ENCODE results near the gene STARD10.

The STARD10 gene

DNA sequence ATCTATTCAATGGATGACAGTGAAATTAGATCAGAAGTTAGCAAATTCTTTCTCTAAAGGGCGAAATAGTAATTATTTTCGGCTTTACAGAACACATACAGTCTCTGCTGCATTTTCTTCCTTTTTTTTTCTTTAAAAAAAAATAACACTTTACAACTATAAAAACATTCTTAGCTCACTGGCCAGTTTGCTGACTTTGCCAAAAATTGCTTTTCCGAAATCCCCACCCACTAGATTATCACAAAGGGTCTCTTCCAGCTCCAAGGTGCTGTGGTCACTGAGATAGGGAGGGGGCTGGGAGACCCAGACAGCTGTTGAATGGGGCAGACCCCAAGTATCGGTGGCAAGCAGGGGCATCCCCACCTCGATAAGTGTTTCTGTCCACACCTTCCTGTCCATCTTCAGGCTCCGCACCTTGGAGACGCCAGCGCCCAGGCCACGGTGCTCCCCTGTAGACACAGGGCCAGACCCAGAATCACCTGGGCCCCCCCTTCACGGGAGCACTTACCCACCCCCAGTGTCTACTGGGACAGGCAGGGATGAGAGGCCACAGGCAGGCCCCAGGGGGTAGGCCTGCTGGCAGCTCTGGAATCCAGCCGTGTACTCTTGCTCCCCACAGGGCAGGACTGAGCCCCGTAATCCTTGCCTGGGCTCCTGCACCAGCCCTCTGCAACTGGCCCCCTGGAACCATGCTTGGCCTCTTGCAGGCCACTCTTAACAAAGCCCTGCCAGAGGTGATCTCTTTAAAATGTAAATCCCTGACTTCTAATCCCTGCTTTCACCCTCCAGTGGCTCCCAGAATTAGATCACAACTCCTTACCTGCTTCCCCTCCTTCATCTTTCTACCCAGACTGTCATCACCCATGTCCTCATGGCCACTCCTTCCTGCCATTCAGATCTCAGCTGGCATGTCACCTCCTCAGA, 88.1 kb downstream of the STARD10 start:
- no peak for TF ChIP-seq CTCF (IDR thresholded peaks at IDR 0.05; ENCODE audit: low read depth, low read length)
- no peak overlapping the region for H3K4me3 ChIP-seq (ENCODE audit: low read depth, low read length)

GRCh38 chr11:72704783-72705265, 89.0 kb downstream of the STARD10 start:
- H3K4me3 ChIP-seq (ENCODE audit: low read depth, low read length), result no peak overlapping the region
- no peak for TF ChIP-seq CTCF (IDR thresholded peaks at IDR 0.05; ENCODE audit: low read depth, low read length)

All from WI38 (cell line).